Measurements from ENCODE around the gene KANK3. TPM values are rescaled to one million over a fixed set of nuclear protein-coding genes. Genes with fewer than 3 reads are reported as not detected.

The KANK3 gene
- total and polyA plus RNA-seq, 2 donors (not counting 1 experiment from before 2014, with no cell fraction given): 0.17 to 0.23 TPM

DNA sequence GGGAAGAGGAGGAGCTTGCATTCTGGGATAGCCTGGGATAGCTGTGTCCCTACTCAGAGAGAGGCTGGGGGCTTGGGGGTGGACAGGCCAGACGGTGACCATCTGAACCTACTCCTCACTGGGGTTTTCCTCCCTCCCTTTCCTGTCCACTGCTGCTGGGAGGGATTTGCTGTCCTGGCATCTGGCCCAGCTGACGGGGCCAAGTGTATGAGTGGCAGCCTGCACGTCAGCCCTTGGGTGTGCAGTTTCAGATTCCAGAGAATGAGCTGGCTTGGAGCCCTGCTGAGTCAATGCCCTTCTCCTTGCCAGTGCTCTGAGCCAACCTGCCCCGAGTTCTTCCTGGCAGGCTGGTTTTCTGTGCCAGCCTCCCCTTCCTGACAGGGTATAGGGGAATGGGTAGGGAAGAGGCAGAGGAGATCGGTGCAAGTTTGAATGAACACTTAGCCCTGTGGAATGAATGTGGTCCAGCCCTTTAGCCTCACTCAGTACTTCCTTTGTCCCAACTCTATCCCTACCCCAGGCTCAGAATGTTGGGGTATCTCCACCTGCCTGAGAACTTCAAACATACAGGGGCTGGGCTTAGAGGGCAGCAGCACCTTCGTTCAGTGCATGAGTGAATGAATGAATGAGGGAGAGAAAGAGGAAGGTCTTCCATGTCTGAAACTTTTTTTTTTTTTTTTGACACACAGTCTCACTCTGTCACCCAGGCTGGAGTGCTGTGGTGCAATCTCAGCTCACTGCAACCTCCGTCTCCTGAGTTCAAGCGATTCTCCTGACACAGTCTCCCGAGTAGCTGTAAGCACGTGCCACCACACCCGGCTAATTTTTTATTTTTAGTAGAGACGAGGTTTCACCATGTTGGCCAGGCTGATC, 19.1 kb upstream of the KANK3 start:
- DNase-seq (ENCODE audit: low read depth in 2 of 2): peak; percentile 96 to 98
- H3K36me3 ChIP-seq (ENCODE audit: control insufficient read depth, insufficient read depth, low read length): no peaks in the 10 kb centered on the region
- TF ChIP-seq EZH2 (IDR thresholded peaks at IDR 0.05; ENCODE audit: low read length, missing control alignments): no peak
- TF ChIP-seq, protein P1, sequence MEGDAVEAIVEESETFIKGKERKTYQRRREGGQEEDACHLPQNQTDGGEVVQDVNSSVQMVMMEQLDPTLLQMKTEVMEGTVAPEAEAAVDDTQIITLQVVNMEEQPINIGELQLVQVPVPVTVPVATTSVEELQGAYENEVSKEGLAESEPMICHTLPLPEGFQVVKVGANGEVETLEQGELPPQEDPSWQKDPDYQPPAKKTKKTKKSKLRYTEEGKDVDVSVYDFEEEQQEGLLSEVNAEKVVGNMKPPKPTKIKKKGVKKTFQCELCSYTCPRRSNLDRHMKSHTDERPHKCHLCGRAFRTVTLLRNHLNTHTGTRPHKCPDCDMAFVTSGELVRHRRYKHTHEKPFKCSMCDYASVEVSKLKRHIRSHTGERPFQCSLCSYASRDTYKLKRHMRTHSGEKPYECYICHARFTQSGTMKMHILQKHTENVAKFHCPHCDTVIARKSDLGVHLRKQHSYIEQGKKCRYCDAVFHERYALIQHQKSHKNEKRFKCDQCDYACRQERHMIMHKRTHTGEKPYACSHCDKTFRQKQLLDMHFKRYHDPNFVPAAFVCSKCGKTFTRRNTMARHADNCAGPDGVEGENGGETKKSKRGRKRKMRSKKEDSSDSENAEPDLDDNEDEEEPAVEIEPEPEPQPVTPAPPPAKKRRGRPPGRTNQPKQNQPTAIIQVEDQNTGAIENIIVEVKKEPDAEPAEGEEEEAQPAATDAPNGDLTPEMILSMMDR (conservative IDR thresholded peaks at IDR 0.05 in 1 of 2, IDR thresholded peaks at IDR 0.05 in 1 of 2; ENCODE audit: low read depth in 1 of 2, low read length in 2 of 2): no peak
- peak overlapping the region; percentile 81 for H3K27ac ChIP-seq (ENCODE audit: insufficient read depth, low read length)
- H3K4me3 ChIP-seq (replicated peaks in 1 of 4; ENCODE audit: control extremely low read depth in 1 of 4, insufficient read depth in 1 of 4, low read depth in 3 of 4, low read length in 4 of 4): no peak overlapping the region
- H3K79me2 ChIP-seq (ENCODE audit: control insufficient read depth, insufficient read depth, low read length): no peaks in the 10 kb centered on the region
- peaks cover 15% of the 10 kb centered on the region for H3K4me1 ChIP-seq (ENCODE audit: control insufficient read depth, extremely low read depth, insufficient read depth, low read length)
- H3K9me3 ChIP-seq (ENCODE audit: control insufficient read depth, insufficient read depth, low read depth, low read length): no peaks in the 10 kb centered on the region
- peak overlapping the region; percentile 20 for H3K4me2 ChIP-seq (ENCODE audit: extremely low read depth, insufficient read depth, low read length)
- H3K9ac ChIP-seq (ENCODE audit: insufficient read depth, low read length): no peak overlapping the region
- H2AFZ ChIP-seq (ENCODE audit: low read length): no peak overlapping the region
- H3K27me3 ChIP-seq (ENCODE audit: control insufficient read depth, insufficient read depth, low read length): no peaks in the 10 kb centered on the region
- H4K20me1 ChIP-seq (ENCODE audit: control insufficient read depth, extremely low read depth, insufficient read depth, low read length): no peaks in the 10 kb centered on the region

DNA sequence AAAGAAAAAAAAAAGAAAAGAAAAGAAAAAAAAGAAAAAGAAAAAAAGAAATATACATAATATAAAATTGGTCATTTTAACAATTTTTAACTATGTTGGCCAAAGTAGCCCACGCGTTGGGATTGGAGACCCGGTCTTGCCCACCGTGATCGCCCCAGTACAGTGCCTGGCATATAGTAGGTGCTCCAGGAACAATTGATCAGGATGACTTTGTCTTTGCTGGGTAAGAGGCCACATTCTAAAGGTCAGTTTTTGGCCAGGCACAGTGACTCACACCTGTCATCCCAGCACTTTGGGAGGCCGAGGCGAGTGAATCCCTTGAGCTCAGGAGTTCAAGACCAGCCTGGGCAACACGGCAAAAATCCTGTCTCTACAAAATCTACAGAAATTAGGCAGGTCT, 17.1 kb upstream of the KANK3 start:
- Histone ChIP-seq H3K9me3 (ENCODE audit: control insufficient read depth, insufficient read depth, low read depth, low read length) (no peaks in the 10 kb centered on the region), H3K4me3 (replicated peaks in 1 of 4; ENCODE audit: control extremely low read depth in 1 of 4, insufficient read depth in 1 of 4, low read depth in 3 of 4, low read length in 4 of 4) (no peak overlapping the region), H3K27me3 (ENCODE audit: control insufficient read depth, insufficient read depth, low read length) (no peaks in the 10 kb centered on the region), H3K4me2 (ENCODE audit: extremely low read depth, insufficient read depth, low read length) (no peak overlapping the region), H3K27ac (ENCODE audit: insufficient read depth, low read length) (no peak overlapping the region), H3K4me1 (ENCODE audit: control insufficient read depth, extremely low read depth, insufficient read depth, low read length) (peaks cover 16% of the 10 kb centered on the region), H2AFZ (ENCODE audit: low read length) (no peak overlapping the region), H4K20me1 (ENCODE audit: control insufficient read depth, extremely low read depth, insufficient read depth, low read length) (no peaks in the 10 kb centered on the region), H3K9ac (ENCODE audit: insufficient read depth, low read length) (no peak overlapping the region), H3K36me3 (ENCODE audit: control insufficient read depth, insufficient read depth, low read length) (no peaks in the 10 kb centered on the region), H3K79me2 (ENCODE audit: control insufficient read depth, insufficient read depth, low read length) (no peaks in the 10 kb centered on the region)
- no peak for DNase-seq (ENCODE audit: low read depth in 2 of 2)
- no peak for TF ChIP-seq EZH2 (IDR thresholded peaks at IDR 0.05; ENCODE audit: low read length, missing control alignments)
- TF ChIP-seq, protein P1 (conservative IDR thresholded peaks at IDR 0.05 in 1 of 2, IDR thresholded peaks at IDR 0.05 in 1 of 2; ENCODE audit: low read depth in 1 of 2, low read length in 2 of 2): no peak

DNA sequence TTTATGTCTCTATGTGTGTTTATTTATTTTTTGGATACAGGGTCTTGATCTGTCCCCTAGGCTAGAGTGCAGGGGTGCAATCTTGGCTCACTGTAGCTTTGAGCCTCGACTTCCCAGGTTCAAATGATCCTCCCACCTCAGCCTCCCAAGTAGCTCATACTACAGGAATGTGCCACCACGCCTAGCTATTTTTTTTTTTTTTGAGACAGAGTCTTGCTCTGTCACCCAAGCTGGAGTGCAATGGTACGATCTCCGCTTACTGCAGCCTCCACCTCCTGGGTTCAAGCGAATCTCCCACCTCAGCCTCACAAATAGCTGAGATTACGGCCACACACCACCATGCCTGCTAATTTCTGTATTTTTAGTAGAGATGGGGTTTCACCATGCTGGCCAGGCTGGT, 15.9 kb upstream of the KANK3 start:
- Histone ChIP-seq H3K4me1 (ENCODE audit: control insufficient read depth, extremely low read depth, insufficient read depth, low read length) (peaks cover 18% of the 10 kb centered on the region), H2AFZ (ENCODE audit: low read length) (no peak overlapping the region), H3K9ac (ENCODE audit: insufficient read depth, low read length) (no peak overlapping the region), H3K79me2 (ENCODE audit: control insufficient read depth, insufficient read depth, low read length) (no peaks in the 10 kb centered on the region), H3K36me3 (ENCODE audit: control insufficient read depth, insufficient read depth, low read length) (no peaks in the 10 kb centered on the region), H4K20me1 (ENCODE audit: control insufficient read depth, extremely low read depth, insufficient read depth, low read length) (no peaks in the 10 kb centered on the region), H3K27me3 (ENCODE audit: control insufficient read depth, insufficient read depth, low read length) (no peaks in the 10 kb centered on the region), H3K9me3 (ENCODE audit: control insufficient read depth, insufficient read depth, low read depth, low read length) (no peaks in the 10 kb centered on the region), H3K27ac (ENCODE audit: insufficient read depth, low read length) (no peak overlapping the region), H3K4me2 (ENCODE audit: extremely low read depth, insufficient read depth, low read length) (no peak overlapping the region), H3K4me3 (replicated peaks in 1 of 4; ENCODE audit: control extremely low read depth in 1 of 4, insufficient read depth in 1 of 4, low read depth in 3 of 4, low read length in 4 of 4) (no peak overlapping the region)
- no peak for DNase-seq (ENCODE audit: low read depth in 2 of 2)
- TF ChIP-seq EZH2 (IDR thresholded peaks at IDR 0.05; ENCODE audit: low read length, missing control alignments): no peak
- TF ChIP-seq, protein P1 (conservative IDR thresholded peaks at IDR 0.05 in 1 of 2, IDR thresholded peaks at IDR 0.05 in 1 of 2; ENCODE audit: low read depth in 1 of 2, low read length in 2 of 2): no peak

Measured in fibroblast of lung (primary cell).